Measurements from ENCODE around the gene IGLL5.
"Not testable (repeated sequence)": the region's sequence is repeated elsewhere in the genome, so short reads cannot be mapped to it uniquely, and the experiment has no call there.

Gene IGLL5

GRCh38 chr22:22884888-22885840 is 2.5 kb upstream of the IGLL5 start:
- no peak for DNase-seq

- DNase-seq = no peak
Observed at GRCh38 chr22:22886546-22886945, 1.1 kb upstream of the IGLL5 start.

DNA sequence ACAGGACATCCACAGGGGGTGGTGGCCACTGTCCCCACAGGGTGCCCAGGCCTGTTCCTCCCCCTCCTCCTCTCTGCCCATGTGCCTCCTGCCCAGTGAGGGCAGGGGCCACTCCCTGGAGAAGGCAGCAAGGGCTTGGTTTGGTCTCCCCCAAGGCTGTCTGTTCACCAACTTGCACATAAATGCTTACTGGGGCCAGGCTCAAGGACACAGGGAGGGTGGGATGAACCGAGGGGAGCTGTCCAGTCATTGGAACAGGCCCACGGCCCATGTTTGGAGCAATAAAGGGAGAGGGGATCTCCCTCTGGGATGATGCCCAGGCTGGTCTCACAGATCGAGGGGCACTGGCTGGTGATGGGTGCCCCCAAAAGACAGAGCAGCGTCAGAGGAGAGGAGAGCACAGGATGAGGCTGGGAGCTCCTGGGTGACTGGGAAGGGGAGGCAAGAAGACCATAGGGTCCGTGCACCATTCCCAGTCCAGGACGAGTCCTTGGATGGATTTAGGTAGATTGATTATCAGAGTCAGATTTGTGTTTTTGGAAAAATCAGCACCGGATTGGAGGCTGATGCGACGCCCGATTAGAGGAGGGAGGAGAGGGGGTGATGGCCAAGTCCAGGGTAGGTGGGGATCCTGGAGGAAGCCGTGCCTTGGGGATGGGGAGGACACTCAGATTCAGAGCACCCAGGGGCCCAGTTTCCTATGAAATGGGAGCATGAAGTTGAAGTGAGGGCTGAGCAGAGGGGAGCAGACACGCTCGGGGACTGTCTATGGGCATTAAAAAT is 1.1 kb downstream of the IGLL5 start:
- no peak for DNase-seq

GRCh38 chr22:22890085-22890484 is 2.5 kb downstream of the IGLL5 start:
- no peak for DNase-seq

GRCh38 chr22:22891139-22891621 is 3.6 kb downstream of the IGLL5 start:
- no peak for DNase-seq

DNA sequence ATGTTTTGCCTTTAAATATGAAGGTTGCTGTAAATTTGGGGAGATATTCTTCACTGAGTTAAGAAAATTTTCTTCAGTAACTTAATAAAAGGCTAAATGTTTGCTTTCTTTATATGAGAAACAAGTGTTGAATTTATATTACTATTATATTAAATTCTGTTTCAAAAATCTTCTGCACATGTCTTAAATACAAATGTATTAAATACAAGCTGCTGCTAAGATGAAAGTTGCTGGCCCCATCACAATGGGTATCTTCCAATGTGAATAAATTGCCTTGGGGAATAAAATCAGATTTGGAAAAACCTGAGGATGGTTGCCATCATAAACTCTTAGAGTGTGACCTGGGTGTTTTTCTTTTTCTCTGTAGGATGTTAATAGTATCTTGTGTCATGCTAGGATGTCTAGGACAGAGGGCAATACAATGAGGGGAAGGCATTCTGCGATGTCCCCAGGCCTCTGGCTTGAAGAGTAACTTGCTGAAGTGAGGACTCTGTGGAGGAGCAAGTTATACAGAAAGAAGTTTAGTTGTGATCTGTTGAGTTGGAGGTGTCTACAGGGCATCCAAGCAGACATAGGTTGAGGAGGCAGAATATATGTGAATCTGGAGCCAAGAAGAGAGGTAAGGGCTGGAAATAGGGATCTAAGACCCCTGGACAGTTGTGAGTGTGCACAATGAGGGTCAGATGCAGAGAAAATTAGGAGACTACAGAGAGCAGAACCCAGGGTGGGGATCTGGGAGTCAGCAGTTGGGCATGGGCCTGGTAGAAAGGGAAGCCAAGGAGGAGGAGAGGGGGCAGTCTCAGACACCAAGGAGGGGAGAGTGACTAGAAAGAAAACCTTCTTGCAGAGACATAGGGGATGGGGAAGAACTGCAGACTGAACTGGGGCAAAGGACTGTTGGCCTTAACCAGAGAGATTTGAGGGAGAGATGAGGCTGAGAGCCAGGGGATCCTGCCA is 4.8 kb downstream of the IGLL5 start:
- no peak for DNase-seq

- no peak for DNase-seq
Observed at GRCh38 chr22:22893077-22893805, 5.6 kb downstream of the IGLL5 start.

DNA sequence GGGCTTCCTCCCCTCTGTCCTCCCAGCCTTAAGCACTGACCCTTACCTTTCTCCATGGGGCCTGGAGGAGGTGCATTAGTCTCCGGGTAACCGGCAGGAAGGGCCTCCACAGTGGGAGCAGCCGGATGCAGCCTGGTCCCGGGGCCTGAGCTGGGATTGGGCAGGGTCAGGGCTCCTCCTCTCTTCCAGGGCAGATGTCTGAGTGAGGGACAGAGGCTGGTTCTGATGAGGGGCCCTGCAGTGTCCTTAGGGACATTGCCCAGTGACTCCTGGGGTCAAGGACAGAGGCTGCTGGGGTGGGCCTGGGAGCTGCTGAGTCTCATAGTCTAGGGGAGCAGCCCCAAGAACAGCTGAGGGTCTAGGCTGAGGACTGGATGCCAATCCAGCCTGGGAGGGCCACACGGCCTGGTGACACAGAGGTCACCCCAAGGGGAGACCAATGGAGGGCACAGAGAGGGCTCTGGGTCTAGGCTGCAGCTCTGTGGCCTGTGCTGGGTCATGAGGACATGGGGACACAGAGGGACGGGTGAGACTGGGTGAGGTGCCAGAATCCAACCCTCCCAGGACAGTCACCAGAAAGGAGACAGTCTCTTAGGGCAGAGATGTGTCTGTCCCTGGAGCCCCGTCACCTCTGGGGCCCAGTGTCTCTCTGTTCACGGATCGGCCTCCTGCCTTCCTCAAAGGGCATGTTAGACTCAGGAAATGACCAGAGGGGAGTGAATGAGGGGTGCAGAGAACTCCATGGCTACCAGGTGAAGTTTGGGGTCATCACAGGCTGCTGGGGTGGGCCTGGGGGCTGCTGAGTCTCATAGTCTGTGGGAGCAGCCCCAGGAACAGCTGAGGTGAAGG is 6.5 kb downstream of the IGLL5 start:
- no peak for DNase-seq

DNA sequence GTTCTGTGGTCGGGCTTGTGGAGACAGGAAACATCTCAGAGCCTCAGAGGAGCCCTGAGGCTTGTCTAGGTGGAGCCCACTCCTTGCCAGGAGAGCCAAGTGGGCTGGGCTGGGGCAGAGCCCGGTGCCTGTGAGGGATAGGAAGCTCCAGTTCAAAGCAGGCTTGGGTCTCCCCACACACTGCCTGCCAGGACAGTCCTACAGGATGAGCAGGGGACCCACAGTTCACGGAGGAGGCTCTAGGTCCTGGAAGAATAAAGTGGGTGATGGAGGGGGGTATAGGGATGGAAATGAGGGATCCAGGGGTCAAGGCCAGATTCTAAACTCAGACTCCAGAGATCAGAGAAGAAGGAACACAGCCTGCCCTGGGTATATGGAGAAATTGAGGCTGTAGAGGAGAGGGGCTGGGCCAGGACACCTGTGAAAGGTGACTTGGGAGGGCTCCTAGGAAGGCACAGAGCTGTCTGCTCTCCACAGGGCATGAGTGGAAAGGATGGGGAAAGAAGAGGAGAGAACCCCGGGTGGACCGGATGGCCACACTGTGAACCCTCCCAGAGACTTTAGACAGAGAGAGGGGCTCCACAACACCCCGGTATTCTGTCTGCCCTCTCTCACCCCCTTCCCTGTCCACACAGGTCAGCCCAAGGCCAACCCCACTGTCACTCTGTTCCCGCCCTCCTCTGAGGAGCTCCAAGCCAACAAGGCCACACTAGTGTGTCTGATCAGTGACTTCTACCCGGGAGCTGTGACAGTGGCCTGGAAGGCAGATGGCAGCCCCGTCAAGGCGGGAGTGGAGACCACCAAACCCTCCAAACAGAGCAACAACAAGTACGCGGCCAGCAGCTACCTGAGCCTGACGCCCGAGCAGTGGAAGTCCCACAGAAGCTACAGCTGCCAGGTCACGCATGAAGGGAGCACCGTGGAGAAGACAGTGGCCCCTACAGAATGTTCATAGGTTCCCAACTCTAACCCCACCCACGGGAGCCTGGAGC is 7.4 kb downstream of the IGLL5 start:
- DNase-seq = no peak

DNA sequence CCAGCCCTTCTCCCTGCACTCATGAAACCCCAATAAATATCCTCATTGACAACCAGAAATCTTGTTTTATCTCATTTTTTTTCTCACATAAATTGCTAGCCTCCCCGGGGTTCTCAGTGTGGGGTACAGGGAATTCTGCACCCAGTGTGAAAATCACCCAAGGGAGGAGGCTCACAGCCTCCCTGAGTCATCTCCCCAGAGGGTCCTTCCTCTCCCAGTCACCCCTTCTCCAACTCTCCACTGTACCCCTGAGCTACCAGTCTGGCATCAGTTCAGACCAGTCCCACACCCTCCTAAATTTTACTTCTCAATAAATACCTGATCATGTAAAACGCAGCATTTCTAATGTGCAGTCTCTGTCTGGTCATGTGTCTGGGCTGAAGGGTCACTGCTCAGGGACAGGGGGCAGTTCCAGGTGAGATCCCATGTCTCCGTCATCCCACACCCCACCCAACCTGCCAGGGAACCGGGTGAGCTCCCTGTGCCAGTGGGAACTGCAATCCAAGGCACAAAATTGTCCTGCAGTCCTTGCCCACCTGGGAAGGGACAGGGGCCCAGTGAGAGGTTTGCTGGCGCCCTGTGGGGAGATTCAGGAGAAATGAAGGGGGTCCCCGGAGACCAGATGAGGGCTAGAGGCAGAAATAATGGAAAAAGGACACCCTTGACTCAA is 8.3 kb downstream of the IGLL5 start:
- no peak for DNase-seq

DNA sequence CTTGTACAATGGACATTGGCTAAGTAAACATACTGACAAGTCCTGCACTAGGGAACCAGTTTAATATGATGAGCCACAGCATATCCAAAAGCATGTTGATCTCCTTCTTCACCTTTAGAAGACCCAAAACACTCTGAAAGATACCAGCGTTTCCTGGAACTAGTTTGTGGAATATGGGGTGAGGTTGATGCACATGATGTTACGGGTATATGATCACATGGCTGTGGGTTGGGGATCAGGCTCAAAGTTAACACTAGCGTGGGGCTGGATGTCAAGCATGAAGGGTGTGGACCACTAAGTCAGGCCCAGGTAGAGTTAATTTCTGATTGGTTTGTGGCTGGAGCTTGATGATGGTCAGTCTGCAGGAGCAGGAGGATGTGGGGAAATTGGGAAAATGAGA is 9.0 kb downstream of the IGLL5 start:
- DNase-seq = no peak

GRCh38 chr22:22897091-22897490 is 9.5 kb downstream of the IGLL5 start:
- DNase-seq = no peak

- DNase-seq = no peak
Observed at GRCh38 chr22:22897947-22898346, 10.3 kb downstream of the IGLL5 start.

DNA sequence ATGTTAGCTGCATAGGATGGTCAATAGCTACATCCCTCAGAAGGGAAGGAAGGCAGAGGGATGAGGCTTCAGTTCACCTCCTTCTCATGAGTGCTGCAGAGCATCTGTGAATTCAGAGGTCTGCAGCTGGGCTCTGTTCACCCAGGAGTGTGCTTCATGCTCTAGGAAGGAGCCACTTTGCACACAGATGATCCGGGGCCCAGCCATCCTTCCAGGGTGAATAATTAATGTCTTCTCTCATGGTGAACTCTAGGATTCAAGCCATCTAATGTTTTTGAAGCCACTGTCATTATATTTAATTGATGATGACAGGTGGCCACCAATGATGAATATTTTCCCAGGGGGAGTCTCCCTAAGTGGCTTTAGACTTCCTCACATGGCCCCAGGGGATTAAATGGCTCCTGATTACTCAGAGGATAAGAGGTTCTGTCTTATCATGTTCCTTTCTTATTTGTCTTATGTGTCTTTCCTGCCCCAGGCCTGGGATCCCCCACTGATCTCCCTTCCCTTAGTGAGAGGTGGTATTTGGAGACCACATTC is 10.9 kb downstream of the IGLL5 start:
- DNase-seq = not testable (repeated sequence)

GRCh38 chr22:22899342-22900080 is 11.9 kb downstream of the IGLL5 start:
- not testable (repeated sequence) for DNase-seq

DNA sequence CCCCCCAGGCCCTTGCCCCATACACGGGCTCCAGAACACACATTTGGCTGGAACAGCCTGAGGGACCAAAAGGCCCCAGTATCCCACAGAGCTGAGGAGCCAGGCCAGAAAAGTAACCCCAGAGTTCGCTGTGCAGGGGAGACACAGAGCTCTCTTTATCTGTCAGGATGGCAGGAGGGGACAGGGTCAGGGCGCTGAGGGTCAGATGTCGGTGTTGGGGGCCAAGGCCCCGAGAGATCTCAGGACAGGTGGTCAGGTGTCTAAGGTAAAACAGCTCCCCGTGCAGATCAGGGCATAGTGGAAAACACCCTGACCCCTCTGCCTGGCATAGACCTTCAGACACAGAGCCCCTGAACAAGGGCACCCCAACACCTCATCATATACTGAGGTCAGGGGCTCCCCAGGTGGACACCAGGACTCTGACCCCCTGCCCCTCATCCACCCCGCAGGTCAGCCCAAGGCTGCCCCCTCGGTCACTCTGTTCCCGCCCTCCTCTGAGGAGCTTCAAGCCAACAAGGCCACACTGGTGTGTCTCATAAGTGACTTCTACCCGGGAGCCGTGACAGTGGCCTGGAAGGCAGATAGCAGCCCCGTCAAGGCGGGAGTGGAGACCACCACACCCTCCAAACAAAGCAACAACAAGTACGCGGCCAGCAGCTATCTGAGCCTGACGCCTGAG is 13.1 kb downstream of the IGLL5 start:
- DNase-seq = not testable (repeated sequence)

- no peak for DNase-seq
Observed at GRCh38 chr22:22901578-22902218, 14.1 kb downstream of the IGLL5 start.
